ENCODE data around the gene NTN4. TPM values are rescaled to one million over a fixed set of nuclear protein-coding genes. Genes with fewer than 3 reads are reported as not detected.

The NTN4 gene
- total and polyA plus RNA-seq, 9 donors = 16.0 to 101 (median 54.2) TPM

DNA sequence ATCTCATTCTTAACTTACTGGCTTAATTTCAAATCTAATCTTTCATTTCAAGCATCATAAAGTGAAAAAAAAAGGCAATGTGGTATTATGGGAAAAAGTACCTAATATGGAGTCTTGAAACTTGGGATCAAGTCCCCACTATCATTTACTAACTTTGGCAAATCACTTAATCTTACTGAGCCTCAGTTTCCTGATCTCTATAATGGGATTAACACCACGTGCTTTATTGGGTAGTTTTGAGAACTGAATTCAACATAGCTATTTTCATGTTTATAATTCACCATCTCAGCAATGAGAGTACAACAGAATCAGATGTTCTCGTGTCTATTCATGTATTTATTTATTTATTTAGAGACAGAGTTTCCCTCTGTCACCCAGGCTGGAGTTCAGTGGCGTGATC is 78.3 kb downstream of the NTN4 start:
- Histone ChIP-seq H3K4me3 (no peak overlapping the region), H3K4me1 (ENCODE audit: insufficient read depth) (no peaks in the 10 kb centered on the region), H3K9me3 (no peaks in the 10 kb centered on the region), H3K36me3 (no peaks in the 10 kb centered on the region), H3K27ac (no peak overlapping the region), H3K27me3 (no peaks in the 10 kb centered on the region)
- intact Hi-C loops (cut with DNase I) = no loop called here
- no peak for TF ChIP-seq EP300 (IDR thresholded peaks at IDR 0.05)
- TF ChIP-seq CTCF (IDR thresholded peaks at IDR 0.05) = no peak
- TF ChIP-seq POLR2A (IDR thresholded peaks at IDR 0.05) = no peak
- 90 to 97% (median 93%) methylated on average over 3 of the region's 3 CpGs for WGBS, 3 donors
- DNase-seq = no peak

DNA sequence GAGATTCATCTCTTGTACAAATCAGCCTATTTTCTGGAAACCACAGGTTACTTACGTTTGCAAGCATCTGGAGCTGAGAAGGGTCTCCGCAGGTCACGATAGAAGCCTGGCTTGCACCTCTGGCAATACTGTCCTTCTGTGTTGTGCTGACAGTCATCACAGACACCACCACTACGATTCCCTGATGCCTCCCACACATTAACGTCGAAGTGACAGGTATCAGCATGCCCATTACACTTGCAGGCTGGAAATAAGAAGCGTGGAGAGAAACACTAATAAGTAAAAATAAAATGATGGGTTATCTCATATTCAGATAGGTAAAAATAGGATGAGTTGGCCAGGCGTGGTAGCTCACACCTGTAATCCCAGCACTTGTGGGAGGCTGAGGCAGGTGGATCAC is 80.2 kb downstream of the NTN4 start:
- 93 to 95% (median 93%) methylated on average over 8 of the region's 8 CpGs for WGBS, 3 donors
- Histone ChIP-seq H3K4me3 (no peak overlapping the region), H3K36me3 (no peaks in the 10 kb centered on the region), H3K4me1 (ENCODE audit: insufficient read depth) (no peaks in the 10 kb centered on the region), H3K27ac (no peak overlapping the region), H3K27me3 (no peaks in the 10 kb centered on the region), H3K9me3 (no peaks in the 10 kb centered on the region)
- intact Hi-C loops (cut with DNase I) = no loop called here
- no peak for DNase-seq
- TF ChIP-seq EP300 (IDR thresholded peaks at IDR 0.05) (no peak), POLR2A (IDR thresholded peaks at IDR 0.05) (no peak), CTCF (IDR thresholded peaks at IDR 0.05) (no peak)

DNA sequence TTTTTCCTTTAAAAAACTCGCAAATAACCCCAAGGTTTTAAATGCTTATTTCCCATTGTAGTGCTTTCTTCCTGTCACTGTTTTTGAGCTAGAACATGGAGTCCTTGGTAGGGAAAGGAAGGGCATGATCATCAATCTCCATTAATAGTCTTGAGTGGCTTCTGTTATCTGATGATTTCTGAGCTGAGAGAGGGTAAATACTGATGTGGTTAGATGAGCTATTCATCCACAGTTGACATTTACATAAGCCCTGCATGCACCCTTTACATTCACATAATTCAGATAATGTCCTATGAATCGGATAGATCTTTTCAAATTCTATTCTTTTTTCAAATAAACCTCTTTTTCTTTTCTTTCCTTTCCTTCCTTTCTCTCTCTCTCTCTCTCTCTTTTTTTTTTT is 81.4 kb downstream of the NTN4 start:
- H3K27me3 ChIP-seq = no peaks in the 10 kb centered on the region

DNA sequence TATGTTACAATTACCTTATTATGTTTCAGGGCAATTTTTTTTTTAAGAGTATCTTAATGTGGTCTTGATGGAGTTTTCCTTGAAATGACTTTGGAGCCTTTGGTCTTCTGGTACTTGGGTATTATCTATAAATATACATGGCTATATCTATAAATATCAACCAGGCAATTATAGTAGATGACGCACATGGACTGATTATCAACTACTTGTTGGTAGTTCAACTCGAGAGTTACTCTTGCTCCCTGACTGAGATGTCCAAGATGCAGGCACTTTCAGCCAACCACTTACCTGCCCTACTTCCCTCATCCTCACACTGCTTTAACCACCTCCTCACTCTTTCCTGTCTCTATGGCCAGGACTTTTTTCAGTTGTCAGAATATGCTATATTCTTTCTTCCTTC is 85.4 kb downstream of the NTN4 start:
- WGBS, 3 donors = 82 to 90% (median 88%) methylated on average over 2 of the region's 2 CpGs
- Histone ChIP-seq H3K27ac (no peak overlapping the region), H3K9me3 (no peaks in the 10 kb centered on the region), H3K27me3 (no peaks in the 10 kb centered on the region), H3K4me3 (no peak overlapping the region), H3K36me3 (no peaks in the 10 kb centered on the region), H3K4me1 (ENCODE audit: insufficient read depth) (peaks cover 2% of the 10 kb centered on the region)
- DNase-seq = no peak
- intact Hi-C loops (cut with DNase I) = no loop called here
- TF ChIP-seq CTCF (IDR thresholded peaks at IDR 0.05) = no peak
- no peak for TF ChIP-seq POLR2A (IDR thresholded peaks at IDR 0.05)
- TF ChIP-seq EP300 (IDR thresholded peaks at IDR 0.05) = no peak

More for the DNA sequence above, 81.4 kb downstream of the NTN4 start:
- intact Hi-C loops (cut with DNase I) = no loop called here
- TF ChIP-seq EP300 (IDR thresholded peaks at IDR 0.05) (no peak), CTCF (IDR thresholded peaks at IDR 0.05) (no peak), POLR2A (IDR thresholded peaks at IDR 0.05) (no peak)
- no peak overlapping the region for H3K27ac ChIP-seq
- DNase-seq = no peak
- 67 to 87% (median 78%) methylated on average over 2 of the region's 2 CpGs for WGBS, 3 donors
- H3K4me3 ChIP-seq = no peak overlapping the region
- H3K9me3 ChIP-seq = no peaks in the 10 kb centered on the region
- no peaks in the 10 kb centered on the region for H3K36me3 ChIP-seq
- H3K4me1 ChIP-seq (ENCODE audit: insufficient read depth) = no peaks in the 10 kb centered on the region

DNA sequence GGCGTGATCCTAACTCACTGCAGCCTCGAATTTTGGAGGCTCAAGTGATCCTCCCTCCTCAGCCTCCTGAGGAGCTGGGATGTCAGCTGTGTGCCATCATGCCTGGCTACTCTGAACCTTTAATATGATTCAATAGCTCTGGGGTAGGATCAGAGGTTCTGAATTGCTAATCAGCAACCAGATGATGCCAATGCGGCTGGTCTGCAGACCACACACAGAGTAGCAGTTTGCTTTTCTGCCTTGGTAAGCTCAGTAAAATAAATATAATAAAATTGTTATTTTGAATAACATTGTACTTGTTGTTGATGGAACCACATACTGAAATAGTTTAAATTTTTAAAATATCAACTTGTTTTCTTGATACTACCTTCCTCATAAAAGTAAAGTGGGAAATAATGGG is 86.6 kb downstream of the NTN4 start:
- Histone ChIP-seq H3K36me3 (no peaks in the 10 kb centered on the region), H3K9me3 (no peaks in the 10 kb centered on the region), H3K4me1 (ENCODE audit: insufficient read depth) (peaks cover 2% of the 10 kb centered on the region), H3K27ac (no peak overlapping the region), H3K27me3 (no peaks in the 10 kb centered on the region), H3K4me3 (no peak overlapping the region)
- intact Hi-C loops (cut with DNase I) = no loop called here
- DNase-seq = no peak
- no peak for TF ChIP-seq POLR2A (IDR thresholded peaks at IDR 0.05)
- TF ChIP-seq EP300 (IDR thresholded peaks at IDR 0.05) = no peak
- no peak for TF ChIP-seq CTCF (IDR thresholded peaks at IDR 0.05)
- 62 to 78% (median 72%) methylated on average over 3 of the region's 3 CpGs for WGBS, 3 donors

Measured in ovary (tissue), 9 donors.